GM19438 (cell line): ENCODE measurements around the gene CHRNA10.
"Not testable (repeated sequence)": the region's sequence is repeated elsewhere in the genome, so short reads cannot be mapped to it uniquely, and the experiment has no call there.

Source experiments
- ATAC-seq: cut with Tn5 transposase; IDR thresholded peaks from one replicate; pipeline ENCODE4 v1.9.1; 2021; ENCODE audit warnings: low read depth; ENCODE audit not compliant: unreplicated experiment

CHRNA10 gene

DNA sequence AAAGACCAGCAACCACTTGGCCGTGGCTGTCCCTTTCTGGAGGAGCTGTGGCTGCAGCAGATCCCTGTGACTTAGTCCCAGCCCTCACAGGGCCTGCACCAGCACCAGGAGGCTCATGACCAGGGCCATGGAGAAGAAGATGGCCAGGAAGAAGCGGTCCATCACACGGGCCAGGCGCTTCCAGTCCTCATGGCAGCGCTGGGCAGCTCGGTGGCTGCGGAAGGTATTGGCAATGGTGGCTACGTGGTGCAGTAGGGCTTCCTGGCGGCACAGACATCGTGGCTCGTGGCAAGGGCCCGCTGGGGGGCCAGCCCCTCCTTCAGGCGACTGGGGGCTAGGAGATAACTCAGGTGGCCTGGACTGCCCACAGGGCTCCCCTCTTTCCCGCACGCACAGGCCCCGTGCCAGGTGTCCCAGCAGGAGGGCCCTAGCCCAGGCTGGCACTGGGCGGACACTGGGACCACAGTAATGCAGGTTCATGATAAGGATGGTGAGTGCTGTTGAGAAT, 5.1 kb downstream of the CHRNA10 start:
- ATAC-seq = no peak

GRCh38 chr11:3665336-3666022, 5.7 kb downstream of the CHRNA10 start:
- ATAC-seq = no peak

- no peak for ATAC-seq
These were observed 7.1 kb downstream of the CHRNA10 start for GRCh38 chr11:3664032-3664630.

DNA sequence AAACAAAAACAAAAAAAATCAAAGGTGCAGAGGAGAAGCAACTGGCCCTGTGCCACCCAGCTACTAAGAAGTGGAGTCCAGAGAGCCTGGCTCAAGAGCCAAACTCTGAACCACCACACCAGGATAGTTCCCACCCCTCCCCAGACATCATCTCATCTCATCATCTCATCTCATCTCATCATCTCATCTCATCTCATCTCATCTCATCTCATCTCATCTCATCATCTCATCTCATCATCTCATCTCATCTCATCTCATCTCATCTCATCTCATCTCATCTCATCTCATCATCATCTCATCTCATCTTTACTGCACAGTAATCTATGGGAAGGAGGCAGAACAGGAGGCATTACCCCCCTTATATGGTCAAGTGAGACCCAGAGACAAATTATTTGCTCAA, 8.3 kb downstream of the CHRNA10 start:
- no peak for ATAC-seq

DNA sequence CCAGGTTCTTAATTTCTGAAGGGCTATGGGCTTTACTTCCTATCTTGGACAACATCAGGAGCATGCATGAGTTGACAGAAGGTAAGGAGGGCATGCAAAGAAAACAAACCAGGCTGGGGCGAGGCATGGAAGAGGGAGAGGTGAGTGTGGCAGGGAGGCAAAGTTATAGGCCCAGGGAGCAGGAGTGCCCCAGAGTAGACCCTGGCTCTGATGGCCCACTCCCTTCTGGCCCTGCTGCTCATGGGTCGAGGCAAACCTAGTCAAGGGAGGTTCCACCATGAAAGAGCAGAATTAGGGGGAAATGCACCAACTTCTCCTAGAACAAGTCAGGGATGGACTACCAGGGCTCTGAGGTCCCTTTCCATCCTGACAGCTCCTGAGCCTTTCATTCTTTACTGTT, 10.2 kb downstream of the CHRNA10 start:
- ATAC-seq = no peak

DNA sequence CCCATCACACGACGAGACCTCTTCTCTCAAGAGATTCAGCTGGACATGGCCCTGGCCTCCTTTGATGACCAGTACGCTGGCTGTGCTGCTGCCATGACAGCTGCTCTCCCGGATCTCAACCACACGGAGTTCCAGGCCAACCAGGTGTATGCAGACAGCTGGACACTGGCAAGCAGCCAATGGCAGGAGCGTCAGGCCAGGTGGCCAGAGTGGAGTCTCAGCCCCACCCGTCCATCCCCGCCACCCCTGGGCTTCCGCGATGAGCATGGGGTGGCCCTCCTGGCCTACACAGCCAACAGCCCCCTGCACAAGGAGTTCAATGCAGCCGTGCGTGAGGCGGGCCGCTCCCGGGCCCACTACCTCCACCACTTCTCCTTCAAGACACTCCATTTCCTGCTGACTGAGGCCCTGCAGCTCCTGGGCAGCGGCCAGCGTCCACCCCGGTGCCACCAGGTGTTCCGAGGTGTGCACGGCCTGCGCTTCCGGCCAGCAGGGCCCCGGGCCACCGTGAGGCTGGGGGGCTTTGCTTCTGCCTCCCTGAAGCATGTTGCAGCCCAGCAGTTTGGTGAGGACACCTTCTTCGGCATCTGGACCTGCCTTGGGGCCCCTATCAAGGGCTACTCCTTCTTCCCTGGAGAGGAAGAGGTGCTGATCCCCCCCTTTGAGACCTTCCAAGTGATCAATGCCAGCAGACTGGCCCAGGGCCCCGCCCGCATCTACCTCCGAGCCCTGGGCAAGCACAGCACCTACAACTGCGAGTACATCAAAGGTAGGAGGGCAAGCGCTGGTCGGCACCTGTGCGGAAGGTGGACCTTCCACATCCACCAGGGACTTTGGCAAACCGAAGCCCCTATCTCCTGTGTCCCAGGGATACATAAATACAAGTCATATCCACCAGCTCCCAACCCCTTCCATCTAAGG, 11.3 kb downstream of the CHRNA10 start:
- no peak for ATAC-seq

- no peak for ATAC-seq
These were observed 12.9 kb downstream of the CHRNA10 start for GRCh38 chr11:3658252-3658651.

DNA sequence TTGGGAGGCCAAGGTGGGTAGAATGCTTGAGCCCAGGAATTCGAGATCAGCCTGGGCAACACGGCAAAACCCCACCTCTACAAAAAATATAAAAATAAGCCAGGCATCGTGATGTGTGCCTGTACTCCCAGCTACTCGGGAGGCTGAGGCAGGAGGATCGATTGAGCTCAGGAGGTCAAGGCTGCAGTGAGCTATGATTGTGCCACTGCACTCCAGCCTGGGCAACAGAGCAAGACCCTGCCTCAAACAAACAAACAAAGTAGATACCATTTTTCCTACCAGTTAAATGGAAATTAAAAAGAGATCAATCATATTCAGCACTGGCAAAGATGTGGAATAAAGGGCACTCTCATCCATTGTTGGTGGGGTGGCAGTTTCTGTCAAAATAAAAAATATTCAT, 13.9 kb downstream of the CHRNA10 start:
- not testable (repeated sequence) for ATAC-seq

DNA sequence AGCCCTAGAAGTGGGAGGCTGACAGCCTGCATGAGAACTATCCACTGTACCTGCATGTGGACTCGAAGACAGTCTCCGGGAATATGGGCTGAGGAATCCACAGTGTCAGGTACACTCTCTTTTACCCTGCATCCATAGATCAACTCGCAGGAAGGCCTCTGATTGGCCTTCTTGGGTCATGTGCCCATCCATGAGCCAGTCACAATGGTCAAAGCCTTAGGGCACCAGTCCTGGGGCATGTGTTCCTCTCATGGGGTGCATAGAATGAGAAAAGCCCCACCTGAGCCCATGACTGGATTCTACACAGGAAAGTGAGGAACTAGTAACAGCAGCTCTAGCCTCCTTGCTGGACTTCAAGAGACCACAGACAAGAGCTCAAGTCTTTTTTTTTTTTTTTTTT, 15.6 kb downstream of the CHRNA10 start:
- no peak for ATAC-seq

DNA sequence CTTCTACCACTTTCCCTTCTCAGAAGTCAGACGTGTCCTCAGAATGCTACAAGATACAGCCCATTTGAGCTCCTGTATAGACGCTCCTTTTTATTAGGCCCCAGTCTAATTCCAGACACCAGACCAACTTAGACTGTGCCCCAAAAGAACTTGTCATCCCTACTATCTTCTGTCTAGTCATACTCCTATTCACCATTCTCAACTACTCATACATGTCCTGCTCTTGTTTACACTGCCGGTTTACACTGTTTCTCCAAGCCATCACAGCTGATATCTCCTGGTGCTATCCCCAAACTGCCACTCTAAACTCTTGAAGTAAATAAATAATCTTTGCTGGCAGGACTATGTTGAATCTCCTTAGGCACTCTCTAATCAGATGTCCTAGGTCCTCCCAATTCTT, 18.7 kb downstream of the CHRNA10 start:
- ATAC-seq = not testable (repeated sequence)

GRCh38 chr11:3649374-3649773, 21.8 kb downstream of the CHRNA10 start:
- not testable (repeated sequence) for ATAC-seq

DNA sequence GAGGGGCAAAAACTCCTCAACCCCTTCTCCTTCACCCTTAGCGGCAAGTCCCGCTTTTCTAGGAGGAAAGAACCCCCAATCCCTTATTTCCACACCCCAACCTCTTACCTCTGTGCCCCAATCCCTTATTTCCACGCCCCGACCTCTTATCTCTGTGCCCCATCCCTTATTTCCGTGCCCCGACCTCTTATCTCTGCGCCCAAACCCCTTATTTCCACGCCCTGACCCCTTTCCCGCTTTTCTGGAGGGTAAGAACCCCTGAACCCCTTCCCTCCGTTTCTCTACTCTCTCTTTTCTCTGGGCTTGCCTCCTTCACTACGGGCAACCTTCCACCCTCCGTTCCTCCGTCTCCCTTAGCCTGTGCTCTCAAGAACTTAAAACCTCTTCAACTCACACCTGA, 22.3 kb downstream of the CHRNA10 start:
- ATAC-seq = not testable (repeated sequence)

- no peak for ATAC-seq
These were observed 25.6 kb downstream of the CHRNA10 start for GRCh38 chr11:3645552-3645951.

DNA sequence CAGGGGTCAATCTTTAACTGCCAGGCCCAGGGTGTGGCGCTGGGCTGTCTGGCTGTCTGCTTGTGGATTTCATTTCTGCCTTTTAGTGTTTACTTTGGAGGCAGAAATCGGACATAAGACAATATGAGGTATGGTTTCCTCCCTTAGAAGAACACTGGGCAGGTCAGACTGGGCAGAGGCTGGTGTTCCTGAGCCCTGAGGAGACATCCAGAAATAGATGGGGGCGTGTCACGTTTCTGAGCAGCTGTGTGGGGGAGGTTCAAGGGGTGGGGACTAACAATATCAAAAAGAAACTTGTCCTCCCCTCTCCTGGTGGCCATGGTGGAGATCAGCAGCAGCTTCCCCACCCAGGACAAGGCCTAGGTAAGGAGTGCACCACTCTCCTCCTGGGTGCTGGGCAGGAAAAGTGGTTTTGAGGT, 26.4 kb downstream of the CHRNA10 start, which contains the start of gene ART1:
TSS of gene ART1 (plus strand) at position 312 of the 419 bp plus-strand sequence. CDS start 14,086 bp downstream, outside the sequence.
- ATAC-seq = no peak

GRCh38 chr11:3643102-3643546, 28.1 kb downstream of the CHRNA10 start:
- ATAC-seq = not testable (repeated sequence)

GRCh38 chr11:3642071-3642951, 28.9 kb downstream of the CHRNA10 start:
- no peak for ATAC-seq

- ATAC-seq = no peak
These were observed 29.5 kb downstream of the CHRNA10 start, which contains the start of gene ART5 for GRCh38 chr11:3641701-3642070. Gene ART5 (minus strand): TSS chr11:3641992. CDS start chr11:3641862, 130 bp downstream.

- no peak for ATAC-seq
These were observed 30.0 kb downstream of the CHRNA10 start for GRCh38 chr11:3641191-3641590.

- ATAC-seq = no peak
These were observed 31.3 kb downstream of the CHRNA10 start for GRCh38 chr11:3639841-3640240.

DNA sequence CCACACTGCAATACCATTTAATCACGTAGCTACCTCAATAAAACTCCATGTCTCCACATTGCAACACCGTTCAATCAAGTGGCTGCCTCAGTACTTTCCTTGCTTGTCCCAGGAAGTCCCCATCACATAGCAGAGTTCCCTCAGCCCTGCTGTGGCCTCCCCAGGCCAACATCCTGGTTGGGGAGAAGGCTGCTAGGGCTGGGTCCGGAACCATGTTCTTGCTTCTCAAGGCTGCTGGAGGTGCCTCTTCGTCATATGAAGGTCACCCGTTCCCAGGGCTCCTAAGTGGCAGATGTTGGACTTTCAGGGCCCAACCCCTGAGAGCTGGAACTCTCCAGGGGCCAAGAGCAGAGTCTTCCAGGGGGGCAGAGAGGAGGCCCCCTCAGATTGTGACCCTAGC, 32.7 kb downstream of the CHRNA10 start:
- ATAC-seq = no peak
